ENCODE results near the gene MYZAP.

DNA sequence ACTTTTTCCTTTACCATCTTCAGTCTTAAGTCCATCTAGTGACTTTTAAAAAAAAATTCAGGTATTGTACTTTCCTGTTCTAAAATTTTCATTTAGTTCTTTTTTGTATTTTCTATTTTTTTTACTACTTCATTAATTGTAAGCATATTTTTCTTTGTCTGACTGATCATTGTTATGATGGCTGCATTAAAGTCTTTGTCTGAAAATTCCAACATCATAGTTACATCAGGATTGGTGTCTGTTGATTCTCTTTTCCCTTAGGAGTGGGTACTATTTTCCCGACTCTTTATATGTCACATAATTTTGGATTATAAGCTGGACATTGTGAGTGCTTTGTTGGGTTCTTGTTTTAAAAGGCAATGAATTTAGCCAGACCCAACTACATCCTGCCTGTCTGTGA is 79.9 kb downstream of the MYZAP start:
- TF ChIP-seq EP300 (conservative IDR thresholded peaks at IDR 0.05; ENCODE audit: poor library complexity, severe bottlenecking) (no peak), TAF1 (IDR thresholded peaks at IDR 0.05; ENCODE audit: low read depth) (no peak), SMC3 (conservative IDR thresholded peaks at IDR 0.05; ENCODE audit: poor library complexity) (no peak)
- TF ChIP-seq, protein P1, sequence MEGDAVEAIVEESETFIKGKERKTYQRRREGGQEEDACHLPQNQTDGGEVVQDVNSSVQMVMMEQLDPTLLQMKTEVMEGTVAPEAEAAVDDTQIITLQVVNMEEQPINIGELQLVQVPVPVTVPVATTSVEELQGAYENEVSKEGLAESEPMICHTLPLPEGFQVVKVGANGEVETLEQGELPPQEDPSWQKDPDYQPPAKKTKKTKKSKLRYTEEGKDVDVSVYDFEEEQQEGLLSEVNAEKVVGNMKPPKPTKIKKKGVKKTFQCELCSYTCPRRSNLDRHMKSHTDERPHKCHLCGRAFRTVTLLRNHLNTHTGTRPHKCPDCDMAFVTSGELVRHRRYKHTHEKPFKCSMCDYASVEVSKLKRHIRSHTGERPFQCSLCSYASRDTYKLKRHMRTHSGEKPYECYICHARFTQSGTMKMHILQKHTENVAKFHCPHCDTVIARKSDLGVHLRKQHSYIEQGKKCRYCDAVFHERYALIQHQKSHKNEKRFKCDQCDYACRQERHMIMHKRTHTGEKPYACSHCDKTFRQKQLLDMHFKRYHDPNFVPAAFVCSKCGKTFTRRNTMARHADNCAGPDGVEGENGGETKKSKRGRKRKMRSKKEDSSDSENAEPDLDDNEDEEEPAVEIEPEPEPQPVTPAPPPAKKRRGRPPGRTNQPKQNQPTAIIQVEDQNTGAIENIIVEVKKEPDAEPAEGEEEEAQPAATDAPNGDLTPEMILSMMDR (IDR thresholded peaks at IDR 0.05; ENCODE audit: poor library complexity, severe bottlenecking) = no peak
